Measurements from ENCODE around the gene INSM1.
"Not testable (repeated sequence)": the region's sequence is repeated elsewhere in the genome, so short reads cannot be mapped to it uniquely, and the experiment has no call there.

INSM1 gene

DNA sequence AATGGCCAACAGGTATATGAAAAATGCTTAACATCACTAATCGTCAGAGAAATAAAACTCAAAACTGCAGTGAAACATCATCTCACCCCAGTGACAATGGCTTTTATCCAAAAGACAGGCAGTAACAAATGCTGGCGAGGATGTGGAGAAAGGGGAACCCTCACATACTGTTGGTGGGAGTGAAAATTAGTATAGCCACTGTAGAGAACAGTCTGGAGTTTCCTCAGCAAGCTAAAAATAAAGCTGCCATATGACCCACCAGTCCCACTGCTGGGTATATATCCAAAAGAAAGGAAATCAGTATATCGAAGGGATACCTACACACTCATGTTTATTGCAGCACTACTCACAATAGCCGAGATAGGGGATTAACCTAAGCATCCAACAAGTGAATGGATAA lies 23.4 kb upstream of the INSM1 start:
- Histone ChIP-seq H3K4me1 (ENCODE audit: control insufficient read depth in 1 of 2, insufficient read depth in 2 of 2, low read length in 2 of 2) (no peaks in the 10 kb centered on the region), H3K79me1 (ENCODE audit: low read length) (no peaks in the 10 kb centered on the region), H4K8ac (ENCODE audit: low read depth, low read length) (no peak overlapping the region), H4K91ac (ENCODE audit: low read depth, low read length) (no peak overlapping the region), H3K4ac (ENCODE audit: low read depth, low read length) (no peak overlapping the region), H3K27ac (ENCODE audit: low read depth, low read length) (no peak overlapping the region), H2BK120ac (ENCODE audit: insufficient read depth, low read length, poor library complexity) (no peak overlapping the region), H2AFZ (ENCODE audit: insufficient read depth, low read length, poor library complexity) (no peak overlapping the region), H2BK5ac (ENCODE audit: low read depth, low read length, poor library complexity) (no peak overlapping the region), H3K36me3 (ENCODE audit: control insufficient read depth in 1 of 2, insufficient read depth in 2 of 2, low read length in 2 of 2) (no peaks in the 10 kb centered on the region), H4K12ac (ENCODE audit: low read depth, low read length) (no peak overlapping the region), H3K9ac (ENCODE audit: low read length) (no peak overlapping the region), H3K9me3 (ENCODE audit: insufficient read depth, low read depth, low read length) (no peaks in the 10 kb centered on the region), H3K27me3 (ENCODE audit: insufficient read depth, low read length) (no peaks in the 10 kb centered on the region), H3K79me2 (ENCODE audit: control insufficient read depth, insufficient read depth, low read length, poor library complexity) (no peaks in the 10 kb centered on the region), H2AK5ac (ENCODE audit: low read length) (no peak overlapping the region), H3K23ac (ENCODE audit: low read length) (no peak overlapping the region), H3K18ac (ENCODE audit: low read length) (no peak overlapping the region), H3K4me3 (ENCODE audit: low read depth, low read length) (no peak overlapping the region), H3K4me2 (ENCODE audit: low read length) (no peak overlapping the region), H3K14ac (ENCODE audit: low read length) (no peak overlapping the region), H2BK12ac (ENCODE audit: low read length) (no peak overlapping the region)
- no peak for DNase-seq
- no CpG with 5 or more reads among the region's 4 CpGs for WGBS (ENCODE audit: extremely low coverage, insufficient coverage, insufficient read length)

DNA sequence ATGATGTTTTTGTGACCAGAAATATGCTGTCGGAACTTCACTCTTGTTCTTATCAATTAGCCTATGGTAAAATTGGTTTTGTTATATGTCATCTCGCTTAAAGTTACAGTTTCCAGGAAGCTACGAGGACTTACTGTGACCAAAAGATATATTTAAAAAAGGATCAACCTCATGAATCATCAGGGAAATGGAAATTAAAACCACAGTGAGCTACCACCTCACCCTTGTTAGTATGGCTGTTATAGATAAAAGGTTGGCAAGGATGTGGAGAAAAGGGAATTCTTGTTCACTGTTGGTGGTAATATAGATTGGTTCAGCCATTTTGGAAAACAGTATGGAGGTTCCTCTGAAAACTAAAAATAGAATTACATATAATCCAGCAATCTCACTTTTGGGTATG lies 14.3 kb upstream of the INSM1 start:
- Histone ChIP-seq H3K27ac (ENCODE audit: low read depth, low read length) (no peak overlapping the region), H3K36me3 (ENCODE audit: control insufficient read depth in 1 of 2, insufficient read depth in 2 of 2, low read length in 2 of 2) (no peaks in the 10 kb centered on the region), H3K4me1 (ENCODE audit: control insufficient read depth in 1 of 2, insufficient read depth in 2 of 2, low read length in 2 of 2) (no peaks in the 10 kb centered on the region), H2BK120ac (ENCODE audit: insufficient read depth, low read length, poor library complexity) (no peak overlapping the region), H3K27me3 (ENCODE audit: insufficient read depth, low read length) (no peaks in the 10 kb centered on the region), H4K91ac (ENCODE audit: low read depth, low read length) (no peak overlapping the region), H2AFZ (ENCODE audit: insufficient read depth, low read length, poor library complexity) (no peak overlapping the region), H2AK5ac (ENCODE audit: low read length) (no peak overlapping the region), H3K23ac (ENCODE audit: low read length) (no peak overlapping the region), H3K79me2 (ENCODE audit: control insufficient read depth, insufficient read depth, low read length, poor library complexity) (no peaks in the 10 kb centered on the region), H3K14ac (ENCODE audit: low read length) (no peak overlapping the region), H3K9ac (ENCODE audit: low read length) (no peak overlapping the region), H3K9me3 (ENCODE audit: insufficient read depth, low read depth, low read length) (peaks cover 18% of the 10 kb centered on the region), H3K4me2 (ENCODE audit: low read length) (no peak overlapping the region), H3K79me1 (ENCODE audit: low read length) (no peaks in the 10 kb centered on the region), H4K8ac (ENCODE audit: low read depth, low read length) (no peak overlapping the region), H3K4ac (ENCODE audit: low read depth, low read length) (no peak overlapping the region), H2BK12ac (ENCODE audit: low read length) (no peak overlapping the region), H3K4me3 (ENCODE audit: low read depth, low read length) (no peak overlapping the region), H3K18ac (ENCODE audit: low read length) (no peak overlapping the region), H2BK5ac (ENCODE audit: low read depth, low read length, poor library complexity) (no peak overlapping the region), H4K12ac (ENCODE audit: low read depth, low read length) (no peak overlapping the region)
- no CpG with 5 or more reads among the region's 3 CpGs for WGBS (ENCODE audit: extremely low coverage, insufficient coverage, insufficient read length)
- no peak for DNase-seq

DNA sequence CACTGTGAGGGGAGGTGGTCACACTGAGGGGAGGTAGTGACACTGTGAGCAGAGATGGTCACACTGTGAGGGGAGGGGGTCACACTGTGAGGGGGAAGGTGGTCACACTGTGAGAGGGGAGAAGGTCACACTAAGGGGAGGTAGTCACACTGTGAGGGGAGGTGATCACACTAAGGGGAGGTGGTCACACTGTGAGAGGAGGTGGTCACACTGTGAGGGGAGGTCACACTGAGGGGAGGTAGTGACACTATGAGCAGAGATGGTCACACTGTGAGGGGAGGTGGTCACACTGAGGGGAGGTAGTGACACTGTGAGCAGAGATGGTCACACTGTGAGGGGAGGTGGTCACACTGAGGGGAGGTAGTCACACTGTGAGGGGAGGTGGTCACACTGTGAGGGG lies 12.4 kb upstream of the INSM1 start:
- not testable (repeated sequence) for H3K36me3 ChIP-seq (ENCODE audit: control insufficient read depth in 1 of 2, insufficient read depth in 2 of 2, low read length in 2 of 2); H3K79me2 ChIP-seq (ENCODE audit: control insufficient read depth, insufficient read depth, low read length, poor library complexity); H3K4me2 ChIP-seq (ENCODE audit: low read length); H3K27ac ChIP-seq (ENCODE audit: low read depth, low read length); H4K12ac ChIP-seq (ENCODE audit: low read depth, low read length); H2BK120ac ChIP-seq (ENCODE audit: insufficient read depth, low read length, poor library complexity); H3K4ac ChIP-seq (ENCODE audit: low read depth, low read length); H3K27me3 ChIP-seq (ENCODE audit: insufficient read depth, low read length); H4K91ac ChIP-seq (ENCODE audit: low read depth, low read length); H3K9ac ChIP-seq (ENCODE audit: low read length); H3K14ac ChIP-seq (ENCODE audit: low read length); H3K4me1 ChIP-seq (ENCODE audit: control insufficient read depth in 1 of 2, insufficient read depth in 2 of 2, low read length in 2 of 2); H2AK5ac ChIP-seq (ENCODE audit: low read length); H4K8ac ChIP-seq (ENCODE audit: low read depth, low read length); H2BK12ac ChIP-seq (ENCODE audit: low read length); H2AFZ ChIP-seq (ENCODE audit: insufficient read depth, low read length, poor library complexity); H2BK5ac ChIP-seq (ENCODE audit: low read depth, low read length, poor library complexity); H3K79me1 ChIP-seq (ENCODE audit: low read length); H3K23ac ChIP-seq (ENCODE audit: low read length); H3K18ac ChIP-seq (ENCODE audit: low read length); DNase-seq
- H3K4me3 ChIP-seq (ENCODE audit: low read depth, low read length), result peak overlapping the region; percentile 62
- peaks cover 18% of the 10 kb centered on the region for H3K9me3 ChIP-seq (ENCODE audit: insufficient read depth, low read depth, low read length)

DNA sequence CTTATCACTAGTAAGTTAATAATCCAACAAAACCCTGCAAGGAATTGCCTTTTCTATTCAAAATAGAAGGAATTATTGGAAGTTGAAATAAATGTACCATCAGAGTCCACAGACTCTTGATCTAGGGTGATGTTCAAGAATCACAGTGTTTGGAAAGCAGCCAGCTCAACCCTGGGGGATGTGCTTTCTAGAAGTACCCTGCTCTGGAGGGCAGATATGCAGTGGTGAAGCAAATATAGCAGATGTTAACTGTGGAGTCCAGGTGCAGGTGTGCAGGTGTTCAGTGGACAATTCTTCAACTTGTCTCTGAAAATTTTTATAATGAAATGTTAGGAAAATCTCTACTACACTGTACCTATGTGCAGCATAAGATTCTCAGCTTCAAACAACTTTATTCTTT lies 9.1 kb upstream of the INSM1 start:
- Histone ChIP-seq H4K12ac (ENCODE audit: low read depth, low read length) (no peak overlapping the region), H4K8ac (ENCODE audit: low read depth, low read length) (no peak overlapping the region), H3K4me3 (ENCODE audit: low read depth, low read length) (no peak overlapping the region), H3K23ac (ENCODE audit: low read length) (no peak overlapping the region), H3K9me3 (ENCODE audit: insufficient read depth, low read depth, low read length) (peaks cover 19% of the 10 kb centered on the region), H2BK120ac (ENCODE audit: insufficient read depth, low read length, poor library complexity) (no peak overlapping the region), H3K27me3 (ENCODE audit: insufficient read depth, low read length) (peaks cover 22% of the 10 kb centered on the region), H3K9ac (ENCODE audit: low read length) (no peak overlapping the region), H2AK5ac (ENCODE audit: low read length) (no peak overlapping the region), H3K18ac (ENCODE audit: low read length) (no peak overlapping the region), H3K14ac (ENCODE audit: low read length) (no peak overlapping the region), H2BK5ac (ENCODE audit: low read depth, low read length, poor library complexity) (no peak overlapping the region), H3K4me2 (ENCODE audit: low read length) (no peak overlapping the region), H3K4me1 (ENCODE audit: control insufficient read depth in 1 of 2, insufficient read depth in 2 of 2, low read length in 2 of 2) (no peaks in the 10 kb centered on the region), H3K36me3 (ENCODE audit: control insufficient read depth in 1 of 2, insufficient read depth in 2 of 2, low read length in 2 of 2) (no peaks in the 10 kb centered on the region), H4K91ac (ENCODE audit: low read depth, low read length) (no peak overlapping the region), H3K79me2 (ENCODE audit: control insufficient read depth, insufficient read depth, low read length, poor library complexity) (no peaks in the 10 kb centered on the region), H3K4ac (ENCODE audit: low read depth, low read length) (no peak overlapping the region), H3K27ac (ENCODE audit: low read depth, low read length) (no peak overlapping the region), H3K79me1 (ENCODE audit: low read length) (no peaks in the 10 kb centered on the region), H2AFZ (ENCODE audit: insufficient read depth, low read length, poor library complexity) (no peak overlapping the region), H2BK12ac (ENCODE audit: low read length) (no peak overlapping the region)
- DNase-seq, result no peak

DNA sequence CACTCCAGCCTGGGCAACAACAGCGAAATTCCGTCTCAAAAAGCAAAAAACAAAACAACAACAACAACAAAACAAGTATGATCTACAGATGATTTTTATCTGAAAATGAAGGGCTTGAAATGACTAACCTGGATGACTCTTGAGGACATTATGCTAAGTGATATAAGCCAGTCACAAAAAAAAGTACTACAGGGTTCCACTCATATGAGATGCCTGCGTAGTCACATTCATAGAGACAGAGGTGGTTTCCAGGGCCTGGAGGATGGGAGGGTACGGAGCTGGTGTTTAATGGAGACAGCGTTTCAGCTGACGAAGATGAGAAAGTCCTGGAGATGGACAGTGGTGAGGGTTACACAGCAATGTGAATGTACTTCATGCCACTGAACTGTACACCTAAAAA lies 8.3 kb upstream of the INSM1 start:
- Histone ChIP-seq H2BK5ac (ENCODE audit: low read depth, low read length, poor library complexity) (no peak overlapping the region), H2AFZ (ENCODE audit: insufficient read depth, low read length, poor library complexity) (no peak overlapping the region), H3K9ac (ENCODE audit: low read length) (no peak overlapping the region), H3K18ac (ENCODE audit: low read length) (no peak overlapping the region), H4K91ac (ENCODE audit: low read depth, low read length) (no peak overlapping the region), H3K4me1 (ENCODE audit: control insufficient read depth in 1 of 2, insufficient read depth in 2 of 2, low read length in 2 of 2) (no peaks in the 10 kb centered on the region), H3K36me3 (ENCODE audit: control insufficient read depth in 1 of 2, insufficient read depth in 2 of 2, low read length in 2 of 2) (no peaks in the 10 kb centered on the region), H3K23ac (ENCODE audit: low read length) (no peak overlapping the region), H3K4me3 (ENCODE audit: low read depth, low read length) (no peak overlapping the region), H2BK120ac (ENCODE audit: insufficient read depth, low read length, poor library complexity) (no peak overlapping the region), H3K9me3 (ENCODE audit: insufficient read depth, low read depth, low read length) (peaks cover 19% of the 10 kb centered on the region), H4K12ac (ENCODE audit: low read depth, low read length) (no peak overlapping the region), H3K79me2 (ENCODE audit: control insufficient read depth, insufficient read depth, low read length, poor library complexity) (no peaks in the 10 kb centered on the region), H4K8ac (ENCODE audit: low read depth, low read length) (no peak overlapping the region), H3K27me3 (ENCODE audit: insufficient read depth, low read length) (peaks cover 30% of the 10 kb centered on the region), H3K79me1 (ENCODE audit: low read length) (no peaks in the 10 kb centered on the region), H2BK12ac (ENCODE audit: low read length) (no peak overlapping the region), H3K4ac (ENCODE audit: low read depth, low read length) (no peak overlapping the region), H3K4me2 (ENCODE audit: low read length) (no peak overlapping the region), H3K27ac (ENCODE audit: low read depth, low read length) (no peak overlapping the region), H2AK5ac (ENCODE audit: low read length) (no peak overlapping the region), H3K14ac (ENCODE audit: low read length) (no peak overlapping the region)
- WGBS (ENCODE audit: extremely low coverage, insufficient coverage, insufficient read length), result no CpG with 5 or more reads among the region's 6 CpGs
- no peak for DNase-seq
